ENCODE measurements around the gene NANS. TPM values are rescaled to one million over a fixed set of nuclear protein-coding genes. Genes with fewer than 3 reads are reported as not detected.
"Not testable (repeated sequence)": the region's sequence is repeated elsewhere in the genome, so short reads cannot be mapped to it uniquely, and the experiment has no call there.

NANS gene
- total RNA-seq, 1 donor from 2014 or later: 33.4 TPM

- ATAC-seq (ENCODE audit: poor library complexity) (no peak), DNase-seq (no peak)
- intact Hi-C loops (cut with DNase I): no loop called here
Measured at GRCh38 chr9:98091735-98092612, 35.4 kb downstream of the NANS start.

GRCh38 chr9:98092613-98092931 lies 36.0 kb downstream of the NANS start:
- no peak for ATAC-seq (ENCODE audit: poor library complexity)
- no peak for DNase-seq
- intact Hi-C loops (cut with DNase I): no loop called here

GRCh38 chr9:98094316-98094715 lies 37.8 kb downstream of the NANS start:
- no peak for ATAC-seq (ENCODE audit: poor library complexity)
- intact Hi-C loops (cut with DNase I): no loop called here
- DNase-seq: no peak

- DNase-seq: no peak
- intact Hi-C loops (cut with DNase I): no loop called here
- ATAC-seq (ENCODE audit: poor library complexity): no peak
Measured at GRCh38 chr9:98094851-98095250, 38.3 kb downstream of the NANS start.

GRCh38 chr9:98095401-98095800 lies 38.9 kb downstream of the NANS start:
- intact Hi-C loops (cut with DNase I): no loop called here
- no peak for ATAC-seq (ENCODE audit: poor library complexity)
- DNase-seq: no peak

GRCh38 chr9:98096091-98096490 lies 39.6 kb downstream of the NANS start:
- intact Hi-C loops (cut with DNase I): no loop called here
- ATAC-seq (ENCODE audit: poor library complexity) (no peak), DNase-seq (no peak)

GRCh38 chr9:98097836-98098235 lies 41.3 kb downstream of the NANS start:
- intact Hi-C loops (cut with DNase I): no loop called here
- ATAC-seq (ENCODE audit: poor library complexity) (no peak), DNase-seq (no peak)

- intact Hi-C loops (cut with DNase I): no loop called here
Measured at GRCh38 chr9:98099346-98099745, 42.8 kb downstream of the NANS start.

GRCh38 chr9:98099898-98100297 lies 43.4 kb downstream of the NANS start:
- ATAC-seq (ENCODE audit: poor library complexity) (no peak), DNase-seq (no peak)
- intact Hi-C loops (cut with DNase I): no loop called here

More at GRCh38 chr9:98099346-98099745, 42.8 kb downstream of the NANS start:
- no peak for ATAC-seq (ENCODE audit: poor library complexity)
- DNase-seq: no peak

- intact Hi-C loops (cut with DNase I): no loop called here
- ATAC-seq (ENCODE audit: poor library complexity): no peak
- no peak for DNase-seq
Measured at GRCh38 chr9:98100456-98100855, 43.9 kb downstream of the NANS start.

- no peak for ATAC-seq (ENCODE audit: poor library complexity)
- intact Hi-C loops (cut with DNase I): no loop called here
- DNase-seq: no peak
Measured at GRCh38 chr9:98101416-98101815, 44.9 kb downstream of the NANS start.

GRCh38 chr9:98101868-98102273 lies 45.3 kb downstream of the NANS start:
- ATAC-seq (ENCODE audit: poor library complexity): no peak
- peak; percentile 60 for DNase-seq
- intact Hi-C loops (cut with DNase I): no loop called here

- DNase-seq: no peak
- intact Hi-C loops (cut with DNase I): no loop called here
- peak; percentile 66 for ATAC-seq (ENCODE audit: poor library complexity)
Measured at GRCh38 chr9:98104445-98104881, 47.9 kb downstream of the NANS start.

- ATAC-seq (ENCODE audit: poor library complexity): no peak
- DNase-seq: no peak
- intact Hi-C loops (cut with DNase I): no loop called here
Measured at GRCh38 chr9:98105006-98105405, 48.5 kb downstream of the NANS start.

GRCh38 chr9:98107926-98108325 lies 51.4 kb downstream of the NANS start:
- intact Hi-C loops (cut with DNase I): no loop called here
- ATAC-seq (ENCODE audit: poor library complexity) (no peak), DNase-seq (no peak)

- ATAC-seq (ENCODE audit: poor library complexity): peak; percentile 42
- intact Hi-C loops (cut with DNase I): no loop called here
- no peak for DNase-seq
Measured at GRCh38 chr9:98108531-98109031, 52.0 kb downstream of the NANS start.

GRCh38 chr9:98109052-98109451 lies 52.5 kb downstream of the NANS start:
- DNase-seq: no peak

GRCh38 chr9:98117097-98117496 lies 60.6 kb downstream of the NANS start:
- ATAC-seq (ENCODE audit: poor library complexity); intact Hi-C loops (cut with DNase I); DNase-seq: not testable (repeated sequence)

More at GRCh38 chr9:98109052-98109451, 52.5 kb downstream of the NANS start:
- intact Hi-C loops (cut with DNase I): no loop called here
- no peak for ATAC-seq (ENCODE audit: poor library complexity)

- no peak for DNase-seq
- peak; percentile 18 for ATAC-seq (ENCODE audit: poor library complexity)
- intact Hi-C loops (cut with DNase I): no loop called here
Measured at GRCh38 chr9:98117984-98118639, 61.6 kb downstream of the NANS start.

Measured in Right ventricle myocardium superior (tissue), 1 donor.